ENCODE measurements around the gene PAOX.

PAOX gene

DNA sequence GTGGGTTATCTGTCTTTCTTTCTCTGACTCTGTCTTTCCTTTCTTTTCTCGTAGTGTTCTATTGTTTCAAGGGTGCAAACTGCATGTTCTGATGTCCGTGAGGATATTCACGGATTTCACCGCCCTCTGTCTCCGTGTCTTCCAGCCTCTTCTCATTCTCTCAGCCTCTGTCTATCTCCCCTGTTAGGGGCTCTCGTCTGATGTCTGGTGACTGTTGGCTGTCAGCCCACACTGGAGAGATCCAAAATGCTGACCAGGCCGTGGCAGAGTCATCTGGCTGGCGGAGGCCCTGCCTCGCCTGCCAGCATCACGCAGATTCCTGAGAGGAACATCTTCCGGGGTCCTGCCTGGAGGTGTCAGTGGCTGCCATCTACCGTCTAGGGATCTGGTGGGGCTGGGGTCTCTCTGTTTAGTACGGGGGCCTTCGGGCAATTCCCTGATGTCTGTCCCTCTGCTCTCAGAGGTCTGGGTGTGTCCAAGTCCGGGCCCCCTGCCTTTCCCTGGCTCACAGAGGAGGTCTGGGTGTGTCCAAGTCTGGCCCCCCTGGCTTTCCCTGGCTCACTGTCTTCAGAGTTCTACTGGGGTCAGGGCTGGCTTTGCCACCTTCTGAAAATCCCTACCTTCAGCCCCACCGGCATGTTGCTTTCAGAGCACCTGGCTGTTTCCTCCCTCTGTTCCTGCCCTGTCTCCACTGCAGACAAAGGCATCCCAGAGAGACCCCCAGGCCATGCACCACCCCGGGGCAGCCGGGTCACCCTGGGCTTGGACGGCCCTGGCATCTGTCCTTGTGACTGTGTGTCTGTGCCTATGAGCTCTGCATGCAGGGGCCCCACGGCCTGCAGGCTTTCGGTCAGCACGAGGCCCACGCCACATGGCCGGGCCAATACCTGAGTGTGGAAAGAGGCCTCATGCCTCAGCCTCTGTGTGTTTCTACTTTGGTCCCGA, 60.7 kb downstream of the PAOX start:
- no peak for DNase-seq (ENCODE audit: low read depth)

DNA sequence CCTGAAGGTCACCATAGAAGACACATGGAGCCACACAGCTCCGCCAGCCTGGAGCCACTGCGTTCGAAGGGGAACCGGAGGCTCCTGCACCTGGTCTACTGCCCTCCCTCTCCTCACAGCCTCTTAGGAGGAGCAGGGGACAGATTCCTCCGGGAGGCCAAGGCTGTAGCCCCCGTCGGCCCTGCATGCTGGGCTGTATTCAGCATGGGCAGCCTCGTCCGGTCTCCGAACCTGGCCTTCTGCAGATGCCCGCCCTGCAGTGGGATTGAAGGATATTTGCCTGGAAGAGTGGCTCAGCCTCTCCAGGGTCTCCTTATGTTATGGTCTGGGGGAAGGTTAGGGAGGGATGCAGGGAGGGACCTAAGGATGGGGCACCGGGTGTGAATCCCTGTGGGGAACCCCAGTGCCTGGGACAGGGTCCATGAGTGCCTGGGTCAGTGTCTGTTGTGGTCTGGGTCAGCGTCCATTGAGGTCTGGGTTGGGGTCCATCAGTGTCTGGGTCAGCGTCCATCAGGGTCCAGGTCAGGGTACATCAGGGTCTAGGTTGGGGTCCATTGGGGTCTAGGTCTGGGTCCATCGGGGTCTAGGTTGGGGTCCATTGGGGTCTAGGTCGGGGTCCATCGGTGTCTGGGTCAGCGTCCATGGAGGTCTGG, 61.7 kb downstream of the PAOX start:
- DNase-seq (ENCODE audit: low read depth), result no peak

Measured in non-pigmented ciliary epithelial cell (primary cell).